LNCAP (cell line): Measurements from ENCODE around the gene HIRA.

Experiments
- CTCF ChIP-seq: fragments of 450-650 bp; IDR thresholded peaks from 2 replicates; pipeline ENCODE4 v1.5.1; 2017; ENCODE audit warnings: mild to moderate bottlenecking

HIRA gene

GRCh38 chr22:19443544-19444211 lies 12.1 kb upstream of the HIRA start:
- no peak for TF ChIP-seq CTCF

DNA sequence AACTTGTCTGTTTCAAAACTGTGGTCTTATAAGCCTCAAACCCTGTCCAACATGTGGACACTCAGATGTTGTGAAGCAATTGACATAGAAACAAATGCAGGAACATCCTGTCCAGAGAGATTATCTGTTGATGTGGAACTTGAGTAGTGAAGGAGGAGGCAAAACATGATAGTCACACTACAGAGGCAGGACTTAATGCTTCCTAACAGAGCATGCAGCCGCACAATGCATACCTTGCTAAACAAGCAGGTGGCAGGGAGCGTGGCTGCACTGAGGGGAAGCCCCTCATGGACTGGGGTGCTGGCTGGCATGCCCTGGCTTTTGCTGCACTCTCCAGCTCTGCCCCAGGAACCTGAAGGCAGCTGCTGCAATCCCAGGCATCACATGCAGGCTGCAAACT lies 10.6 kb upstream of the HIRA start:
- no peak for TF ChIP-seq CTCF

GRCh38 chr22:19440411-19441195 lies 9.1 kb upstream of the HIRA start:
- no peak for TF ChIP-seq CTCF

- TF ChIP-seq CTCF, result no peak
These were observed 6.8 kb upstream of the HIRA start for GRCh38 chr22:19438298-19438697.

DNA sequence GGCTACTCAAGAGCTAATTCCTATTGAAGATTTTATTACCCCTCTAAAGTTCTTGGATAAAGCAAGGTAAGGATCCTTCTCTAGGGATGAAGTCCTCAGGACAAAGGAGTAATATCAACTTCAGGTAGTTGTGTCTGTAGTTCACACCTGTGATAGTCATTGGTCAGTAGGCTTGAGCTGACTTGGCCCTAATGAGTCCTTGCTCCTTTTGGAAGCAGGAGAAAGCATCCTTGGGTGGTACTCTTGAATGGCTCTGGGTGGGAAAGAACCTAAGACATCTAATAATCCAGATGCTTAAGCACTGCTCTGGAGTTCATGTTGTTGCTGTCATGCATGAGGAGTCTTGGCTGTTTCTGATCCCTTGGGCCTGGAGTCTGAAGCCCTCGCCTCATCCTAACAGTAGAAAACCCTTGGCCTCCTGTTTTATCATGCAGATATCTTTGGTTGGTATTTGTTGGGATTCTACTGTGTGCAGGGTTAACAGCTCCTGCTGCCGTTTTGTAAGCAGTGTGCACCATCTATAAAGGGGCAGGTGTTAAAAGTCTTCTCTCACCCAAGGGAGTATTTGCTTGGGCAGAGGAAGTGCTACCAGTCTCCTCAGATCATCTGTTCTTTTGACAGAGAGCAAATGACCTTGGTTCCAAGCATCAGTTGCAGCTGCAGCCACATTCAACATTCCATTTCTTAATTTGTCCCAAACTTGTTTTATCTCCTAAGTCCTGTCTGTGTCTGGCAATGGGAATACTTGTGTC lies 3.5 kb upstream of the HIRA start:
- TF ChIP-seq CTCF, result no peak

DNA sequence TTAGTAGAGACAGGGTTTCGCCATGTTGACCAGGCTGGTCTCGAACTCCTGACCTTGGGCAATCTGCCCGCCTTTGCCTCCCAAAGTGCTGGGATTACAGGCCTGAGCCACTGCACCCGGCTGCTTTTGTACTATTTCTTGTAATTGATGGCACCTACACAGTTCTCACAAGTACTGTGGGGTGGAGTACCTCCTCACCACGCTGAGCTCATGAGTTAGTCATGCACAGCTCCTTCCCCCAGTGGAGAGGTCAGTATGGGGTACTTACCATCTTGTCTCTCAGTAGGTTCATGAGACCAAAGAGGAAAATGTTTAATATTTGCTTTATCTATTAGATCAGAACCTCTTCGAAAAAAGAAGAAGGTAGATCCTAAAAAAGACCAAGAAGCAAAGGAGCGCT lies 2.9 kb upstream of the HIRA start:
- TF ChIP-seq CTCF, result no peak

DNA sequence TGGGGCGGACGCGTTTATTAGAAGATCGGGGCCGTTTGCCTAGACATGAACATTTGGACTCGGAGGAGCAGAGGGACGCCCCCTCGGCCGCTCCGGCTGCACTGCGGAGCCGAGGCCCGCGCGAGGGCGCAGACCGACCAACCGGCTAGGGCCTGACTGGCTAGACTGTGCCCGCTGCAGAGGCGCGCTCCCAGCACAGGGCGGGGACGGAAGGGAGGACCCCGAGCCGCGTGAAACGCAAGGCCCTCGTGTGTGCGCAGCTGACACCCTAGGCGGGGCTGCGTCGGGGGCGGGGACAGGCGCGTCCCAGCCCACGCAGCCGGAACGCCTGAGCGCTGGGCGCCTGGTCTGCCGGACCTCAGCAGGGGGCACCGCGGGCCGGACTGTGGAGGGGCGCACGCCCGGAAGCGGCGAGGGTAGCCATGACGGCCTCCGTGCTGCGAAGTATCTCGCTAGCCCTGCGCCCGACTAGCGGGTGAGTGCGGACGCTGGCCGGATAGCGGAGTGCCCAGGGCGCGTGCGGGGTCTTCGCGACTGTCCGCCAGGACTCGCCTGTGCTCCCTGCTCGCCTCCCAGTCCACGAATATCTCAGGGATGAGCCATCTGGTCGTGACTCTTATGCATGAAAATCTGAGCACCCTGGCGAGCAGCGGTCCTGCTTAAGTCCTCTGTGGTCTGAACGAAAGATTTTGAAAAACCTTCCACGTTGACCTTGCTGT lies 759 bp upstream of the HIRA start, which contains the start of gene MRPL40:
MRPL40 (plus strand) TSS at position 413 of the 719 bp plus-strand sequence; CDS start at position 423, 10 bp downstream.
- no peak for TF ChIP-seq CTCF
